Hepatocyte (in vitro differentiated cells): ENCODE data around the gene PRM3. TPM values are rescaled to one million over a fixed set of nuclear protein-coding genes. Genes with fewer than 3 reads are reported as not detected.

Source experiments
- DNase-seq: peaks from one replicate; pipeline ENCODE4 v3.0.0-alpha.2; 2016; ENCODE audit warnings: low spot score
- H2AFZ ChIP-seq: fragments of 200-600 bp; sonication (generic); 2 replicates; pipeline ENCODE4 v1.6.0; 2016; ENCODE audit warnings: antibody characterized with exemption, mild to moderate bottlenecking
- H3K27ac ChIP-seq: fragments of 200-600 bp; sonication (generic); 2 replicates; pipeline ENCODE4 v1.5.1; 2016; ENCODE audit warnings: mild to moderate bottlenecking
- H3K27me3 ChIP-seq: fragments of 200-600 bp; sonication (generic); 2 replicates; pipeline ENCODE4 v1.6.1; 2016
- H3K36me3 ChIP-seq: fragments of 200-600 bp; sonication (generic); replicated peaks from 2 replicates; pipeline ENCODE4 v1.5.1; 2016; ENCODE audit warnings: low read depth; ENCODE audit not compliant: insufficient read depth
- H3K4me1 ChIP-seq: fragments of 200-600 bp; sonication (generic); 2 replicates; pipeline ENCODE4 v1.5.1; 2016; ENCODE audit warnings: mild to moderate bottlenecking, moderate library complexity; ENCODE audit not compliant: insufficient read depth
- H3K4me2 ChIP-seq: fragments of 200-600 bp; sonication (generic); 2 replicates; pipeline ENCODE4 v1.6.0; 2016
- H3K4me3 ChIP-seq: fragments of 200-600 bp; sonication (generic); 2 replicates; pipeline ENCODE4 v1.5.1; 2016; ENCODE audit warnings: mild to moderate bottlenecking
- H3K79me2 ChIP-seq: fragments of 200-600 bp; sonication (generic); 2 replicates; pipeline ENCODE4 v1.6.0; 2017; ENCODE audit warnings: mild to moderate bottlenecking
- H3K9me2 ChIP-seq: fragments of 200-600 bp; sonication (generic); replicated peaks from 2 replicates; pipeline ENCODE4 v1.6.0; 2017; ENCODE audit warnings: mild to moderate bottlenecking; ENCODE audit not compliant: insufficient read depth
- H3K9me3 ChIP-seq: fragments of 200-600 bp; sonication (generic); 2 replicates; pipeline ENCODE4 v1.5.1; 2016; ENCODE audit warnings: low read depth, mild to moderate bottlenecking
- H4K20me1 ChIP-seq: fragments of 200-600 bp; sonication (generic); 2 replicates; pipeline ENCODE4 v1.6.0; 2016; ENCODE audit warnings: mild to moderate bottlenecking; ENCODE audit not compliant: insufficient read depth, poor library complexity, severe bottlenecking
- EZH2 ChIP-seq: fragments of 200-600 bp; sonication (generic); IDR thresholded peaks from 2 replicates; pipeline ENCODE4 v1.6.1; 2016; ENCODE audit warnings: antibody characterized with exemption, mild to moderate bottlenecking, borderline replicate concordance
- EZH2phosphoT487 ChIP-seq: fragments of 200-600 bp; sonication (generic); IDR thresholded peaks from one replicate; pipeline ENCODE4 v1.6.1; 2018; ENCODE audit warnings: antibody characterized with exemption, mild to moderate bottlenecking, low read depth, moderate library complexity; ENCODE audit not compliant: unreplicated experiment, severe bottlenecking
- WGBS: methylation state at CpG from one replicate; pipeline ENCODE4 v1.1.6; 2016; ENCODE audit warnings: low lambda C conversion rate; ENCODE audit errors: missing lambda C conversion rate; 5-methylcytosine and 5-hydroxymethylcytosine counted together
- polyA plus RNA-seq: library from polyadenylated mRNA; unstranded; fragments of >200 nt; fragmentation: Nextera tagmentation; extraction: Ambion mirVana; gene quantifications from 2 replicates; pipeline ENCODE4 v1.2.1, GENCODE V29; 2016
- total RNA-seq: library from RNA; depleted of rRNA; stranded (reverse); fragments of >200 nt; gene quantifications from 2 replicates; pipeline ENCODE4 v1.2.3, GENCODE V29; 2014
- TF ChIP-seq, protein P1 (sequence below): fragments of 200-600 bp; sonication (generic); IDR thresholded peaks from 2 replicates; pipeline ENCODE4 v1.5.1; 2016; ENCODE audit warnings: antibody characterized with exemption, mild to moderate bottlenecking; ENCODE audit not compliant: poor library complexity

Gene PRM3
- total and polyA plus RNA-seq, 2 experiments from 2014 or later: not detected

DNA sequence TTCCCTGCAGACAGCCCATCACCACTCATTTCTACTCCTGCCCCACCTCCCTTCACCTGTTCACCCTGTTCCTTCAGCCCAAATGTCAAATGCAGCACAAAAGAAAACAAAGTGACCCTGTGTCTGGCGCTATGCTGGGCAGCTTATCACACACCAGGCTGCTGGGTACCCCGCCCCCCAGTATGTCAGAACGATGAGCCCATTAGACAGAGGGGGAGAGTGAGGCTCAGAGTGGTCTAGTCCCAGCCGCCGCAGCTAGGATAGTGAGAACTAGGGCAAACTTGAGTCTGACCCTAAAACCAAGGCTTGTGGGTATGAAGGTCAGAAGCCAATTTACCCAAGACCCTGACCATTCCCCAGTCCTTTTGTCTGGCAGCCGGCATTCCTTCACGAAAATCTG is 8.3 kb downstream of the PRM3 start:
- TF ChIP-seq EZH2 (no peak), EZH2phosphoT487 (no peak)
- TF ChIP-seq, protein P1, sequence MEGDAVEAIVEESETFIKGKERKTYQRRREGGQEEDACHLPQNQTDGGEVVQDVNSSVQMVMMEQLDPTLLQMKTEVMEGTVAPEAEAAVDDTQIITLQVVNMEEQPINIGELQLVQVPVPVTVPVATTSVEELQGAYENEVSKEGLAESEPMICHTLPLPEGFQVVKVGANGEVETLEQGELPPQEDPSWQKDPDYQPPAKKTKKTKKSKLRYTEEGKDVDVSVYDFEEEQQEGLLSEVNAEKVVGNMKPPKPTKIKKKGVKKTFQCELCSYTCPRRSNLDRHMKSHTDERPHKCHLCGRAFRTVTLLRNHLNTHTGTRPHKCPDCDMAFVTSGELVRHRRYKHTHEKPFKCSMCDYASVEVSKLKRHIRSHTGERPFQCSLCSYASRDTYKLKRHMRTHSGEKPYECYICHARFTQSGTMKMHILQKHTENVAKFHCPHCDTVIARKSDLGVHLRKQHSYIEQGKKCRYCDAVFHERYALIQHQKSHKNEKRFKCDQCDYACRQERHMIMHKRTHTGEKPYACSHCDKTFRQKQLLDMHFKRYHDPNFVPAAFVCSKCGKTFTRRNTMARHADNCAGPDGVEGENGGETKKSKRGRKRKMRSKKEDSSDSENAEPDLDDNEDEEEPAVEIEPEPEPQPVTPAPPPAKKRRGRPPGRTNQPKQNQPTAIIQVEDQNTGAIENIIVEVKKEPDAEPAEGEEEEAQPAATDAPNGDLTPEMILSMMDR: no peak

DNA sequence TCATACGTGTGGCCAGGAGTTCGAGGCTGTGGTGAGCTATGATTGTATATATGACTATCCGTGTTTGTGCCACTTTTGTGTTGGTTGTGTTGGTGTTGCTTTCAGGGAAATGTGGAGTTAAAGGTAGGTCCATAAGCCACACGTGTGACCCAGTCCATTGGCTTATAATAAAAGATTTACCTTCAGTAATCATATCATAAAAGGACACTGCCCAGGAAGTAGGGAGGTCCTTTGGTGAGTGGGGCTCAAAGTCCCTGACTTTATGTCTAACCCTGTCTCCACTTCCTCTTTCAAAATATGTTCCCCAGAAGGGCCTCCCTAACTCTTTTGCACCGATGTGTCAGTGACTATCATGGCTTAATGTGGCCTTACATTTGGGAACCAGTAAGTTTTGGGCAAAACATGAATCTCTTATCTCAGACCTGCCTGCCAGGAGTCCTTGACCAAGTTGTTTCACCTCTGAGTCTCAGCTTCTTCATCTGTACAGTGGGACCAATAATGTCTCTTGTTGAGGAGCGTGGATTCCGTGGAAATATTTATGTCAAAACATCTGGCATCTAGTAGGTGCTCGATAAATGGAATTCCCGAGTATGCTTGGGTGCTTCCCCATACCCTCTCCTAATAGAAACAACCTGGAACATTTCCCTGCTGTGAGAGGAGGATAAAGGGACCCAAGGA is 9.1 kb downstream of the PRM3 start:
- DNase-seq: no peak
- Histone ChIP-seq H3K9me3 (no peaks in the 10 kb centered on the region), H3K79me2 (no peaks in the 10 kb centered on the region), H3K4me1 (no peaks in the 10 kb centered on the region), H3K27ac (no peak overlapping the region), H4K20me1 (no peaks in the 10 kb centered on the region), H3K36me3 (no peaks in the 10 kb centered on the region), H3K4me2 (no peak overlapping the region), H3K9me2 (no peaks in the 10 kb centered on the region), H2AFZ (no peak overlapping the region), H3K4me3 (no peak overlapping the region), H3K27me3 (no peaks in the 10 kb centered on the region)
- 79% methylated on average over 9 of the region's 9 CpGs for WGBS
- TF ChIP-seq EZH2: no peak
- TF ChIP-seq, protein P1: no peak
- no peak for TF ChIP-seq EZH2phosphoT487

More for the DNA sequence above, 8.3 kb downstream of the PRM3 start:
- H3K4me2 ChIP-seq: no peak overlapping the region
- H3K9me3 ChIP-seq: no peaks in the 10 kb centered on the region
- H3K9me2 ChIP-seq: no peaks in the 10 kb centered on the region
- no peaks in the 10 kb centered on the region for H3K27me3 ChIP-seq
- 96% methylated on average over 7 of the region's 7 CpGs for WGBS
- no peak overlapping the region for H3K27ac ChIP-seq
- no peak overlapping the region for H3K4me3 ChIP-seq
- no peaks in the 10 kb centered on the region for H3K4me1 ChIP-seq
- no peaks in the 10 kb centered on the region for H4K20me1 ChIP-seq
- no peaks in the 10 kb centered on the region for H3K36me3 ChIP-seq
- no peak for DNase-seq
- H2AFZ ChIP-seq: no peak overlapping the region
- H3K79me2 ChIP-seq: no peaks in the 10 kb centered on the region

DNA sequence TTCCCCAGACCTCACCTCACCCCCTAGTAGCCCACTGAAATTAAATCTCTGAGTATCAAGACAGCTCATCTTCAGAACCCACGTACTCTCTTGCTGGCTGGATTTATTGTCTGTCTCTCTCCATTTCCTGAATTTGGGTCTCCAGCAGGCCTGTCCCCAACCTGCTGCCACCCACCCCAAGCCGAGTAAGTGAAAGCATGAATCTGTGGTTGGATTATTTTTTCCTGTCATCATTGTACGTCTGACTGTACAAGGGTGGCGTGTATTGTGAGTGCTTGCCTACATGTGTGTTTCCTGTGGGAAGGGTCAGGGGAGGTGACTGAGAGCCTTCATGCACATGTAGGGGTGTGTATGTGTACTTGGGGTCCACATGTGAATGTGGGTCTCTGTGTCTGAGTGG is 9.7 kb downstream of the PRM3 start:
- Histone ChIP-seq H2AFZ (no peak overlapping the region), H3K9me3 (no peaks in the 10 kb centered on the region), H3K4me3 (no peak overlapping the region), H3K27ac (no peak overlapping the region), H3K27me3 (no peaks in the 10 kb centered on the region), H4K20me1 (no peaks in the 10 kb centered on the region), H3K36me3 (no peaks in the 10 kb centered on the region), H3K4me2 (no peak overlapping the region), H3K4me1 (peaks cover 2% of the 10 kb centered on the region), H3K79me2 (no peaks in the 10 kb centered on the region), H3K9me2 (no peaks in the 10 kb centered on the region)
- DNase-seq: no peak
- 84% methylated on average over 4 of the region's 4 CpGs for WGBS
- TF ChIP-seq EZH2 (no peak), EZH2phosphoT487 (no peak)
- TF ChIP-seq, protein P1: no peak
